AG08396 (cell line): ENCODE measurements around the gene UNC5B.
"Not testable (repeated sequence)": the region's sequence is repeated elsewhere in the genome, so short reads cannot be mapped to it uniquely, and the experiment has no call there.

ENCODE experiments used
- DNase-seq: peaks from one replicate; pipeline ENCODE4 v3.0.0; 2012; ENCODE audit warnings: low spot score, mixed read lengths

The UNC5B gene

GRCh38 chr10:71268247-71268691, 55.9 kb downstream of the UNC5B start:
- peak; percentile 71 for DNase-seq

DNA sequence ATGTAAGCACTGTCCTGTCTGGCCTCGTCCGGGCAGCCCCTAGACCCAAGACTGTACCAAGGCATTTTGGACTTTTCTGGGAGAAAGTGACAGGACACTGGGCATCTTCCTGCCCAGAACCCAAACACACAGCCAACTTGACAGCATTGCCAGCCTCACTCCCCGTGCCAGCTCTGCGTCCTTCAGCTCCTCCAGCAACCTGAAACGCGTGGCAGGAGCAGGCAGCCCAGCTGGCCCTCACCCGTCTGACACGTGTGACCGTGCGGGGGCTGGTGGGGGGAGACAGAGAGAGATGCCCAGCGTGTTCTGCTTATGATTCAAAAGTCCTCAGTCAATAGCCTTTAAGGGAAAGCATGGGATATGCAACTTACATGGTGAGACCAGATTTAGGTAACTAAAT, 56.4 kb downstream of the UNC5B start:
- peak; percentile 44 for DNase-seq

GRCh38 chr10:71269301-71270288, 57.2 kb downstream of the UNC5B start:
- no peak for DNase-seq

DNA sequence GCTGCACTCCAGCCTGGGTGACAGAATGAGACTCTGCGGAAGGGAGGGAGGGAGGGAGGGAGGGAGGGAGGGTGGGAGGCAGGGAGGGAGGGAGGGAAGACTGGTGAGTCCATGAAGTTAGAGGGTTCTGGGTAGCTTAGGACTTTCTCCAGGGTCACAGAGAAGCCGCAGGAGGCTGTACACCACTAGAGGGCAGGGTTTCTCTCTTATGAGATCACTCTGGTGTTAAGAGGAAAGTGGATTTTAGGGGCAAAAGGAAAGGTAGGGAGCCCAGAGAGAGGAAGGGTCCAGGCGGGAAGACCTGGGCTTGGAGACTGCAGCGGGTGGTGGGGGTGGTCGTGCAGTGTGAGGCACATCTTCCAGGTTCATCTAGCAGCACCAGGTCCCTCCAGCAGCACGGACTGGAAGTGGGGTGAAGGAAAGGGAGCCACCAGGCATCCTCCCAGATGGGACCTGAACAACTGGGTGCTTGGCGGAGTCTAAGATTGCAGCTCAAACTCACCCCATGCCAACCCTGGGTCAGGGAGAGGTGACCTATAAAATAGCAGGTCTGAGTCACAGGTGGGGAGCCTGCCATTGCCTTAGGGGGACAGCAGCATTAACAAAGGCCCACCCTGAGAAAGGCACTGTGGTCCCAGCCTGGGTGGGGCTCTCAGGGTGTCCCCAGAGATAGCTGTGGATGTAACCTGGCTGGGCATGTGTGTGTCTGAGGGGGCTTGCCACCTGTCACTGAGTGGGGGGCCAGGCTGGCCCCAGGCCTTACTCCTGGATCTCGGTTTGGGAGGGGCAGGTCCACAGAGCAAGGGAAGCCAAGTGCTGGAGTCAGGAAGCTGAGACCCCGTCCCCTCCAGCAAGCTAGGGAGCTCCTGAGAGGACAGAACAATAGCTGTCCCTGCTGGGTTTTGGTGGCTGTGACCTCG, 58.2 kb downstream of the UNC5B start:
- peak; percentile 80 for DNase-seq

DNA sequence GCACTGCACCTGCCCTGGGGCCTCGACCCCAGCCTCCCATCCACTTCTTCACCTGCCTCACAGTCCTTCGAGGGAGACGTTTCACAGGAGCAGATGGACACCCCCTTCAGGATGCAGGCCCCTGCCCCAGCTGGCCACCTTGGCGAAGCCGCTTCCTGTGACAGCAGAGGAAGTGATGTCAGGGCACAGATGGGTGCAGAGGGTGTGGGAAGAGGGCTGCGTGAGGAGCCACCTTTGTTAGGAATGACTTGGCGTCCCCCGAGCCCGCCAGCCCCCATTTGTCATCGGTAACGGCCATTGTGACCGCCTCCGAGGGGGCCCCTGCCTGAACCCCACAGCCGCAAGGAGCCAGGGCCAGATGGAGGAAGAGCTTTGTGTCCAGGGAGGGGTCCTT, 59.3 kb downstream of the UNC5B start:
- DNase-seq = no peak

GRCh38 chr10:71272056-71272771, 59.8 kb downstream of the UNC5B start:
- DNase-seq = peak; percentile 66

- not testable (repeated sequence) for DNase-seq
These were observed 60.6 kb downstream of the UNC5B start for GRCh38 chr10:71272974-71273373.

- no peak for DNase-seq
These were observed 61.1 kb downstream of the UNC5B start for GRCh38 chr10:71273506-71273905.

DNA sequence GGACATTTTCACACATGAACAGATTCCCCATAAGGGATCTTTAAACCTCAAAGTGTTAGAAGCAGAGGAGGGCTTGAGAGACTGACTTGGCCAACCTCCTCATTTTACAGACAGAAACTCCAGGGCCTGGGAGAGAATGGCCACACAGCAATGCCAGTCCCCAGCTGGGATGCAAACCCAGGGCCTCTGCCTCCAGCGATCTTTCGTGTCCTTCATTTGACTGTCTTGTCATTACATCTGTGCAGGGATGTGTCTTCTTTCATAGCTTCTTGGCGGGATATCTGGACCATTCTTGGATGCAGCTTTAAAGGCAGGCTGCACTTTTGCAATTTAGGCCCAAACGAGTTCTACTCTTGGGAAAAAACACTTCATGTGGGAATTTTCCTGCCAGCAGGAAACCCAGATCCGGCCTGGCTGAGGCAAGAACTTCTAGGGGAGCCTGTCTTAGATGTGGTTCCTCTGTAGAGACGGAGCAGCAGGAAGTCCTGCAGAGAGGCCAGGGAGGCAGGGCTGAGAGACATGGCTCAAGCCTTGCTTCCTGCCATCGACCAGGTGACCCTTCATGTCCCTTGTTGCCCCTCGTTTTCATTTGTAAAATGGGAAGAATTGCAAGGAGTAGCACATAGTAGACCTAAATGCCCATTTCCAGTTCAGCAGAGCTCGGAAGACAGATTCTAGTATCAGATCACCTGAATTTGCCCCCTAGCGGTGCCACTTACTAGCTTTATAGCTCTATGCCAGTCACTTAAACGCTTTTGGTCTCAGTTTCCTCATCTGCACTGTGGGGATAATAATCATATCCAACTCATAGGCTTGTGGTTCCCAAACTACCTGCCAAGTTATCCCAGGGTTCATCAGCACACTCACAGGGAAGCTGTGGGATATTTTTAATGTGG, 62.8 kb downstream of the UNC5B start:
- no peak for DNase-seq

GRCh38 chr10:71276873-71277272, 64.5 kb downstream of the UNC5B start:
- DNase-seq = no peak

DNA sequence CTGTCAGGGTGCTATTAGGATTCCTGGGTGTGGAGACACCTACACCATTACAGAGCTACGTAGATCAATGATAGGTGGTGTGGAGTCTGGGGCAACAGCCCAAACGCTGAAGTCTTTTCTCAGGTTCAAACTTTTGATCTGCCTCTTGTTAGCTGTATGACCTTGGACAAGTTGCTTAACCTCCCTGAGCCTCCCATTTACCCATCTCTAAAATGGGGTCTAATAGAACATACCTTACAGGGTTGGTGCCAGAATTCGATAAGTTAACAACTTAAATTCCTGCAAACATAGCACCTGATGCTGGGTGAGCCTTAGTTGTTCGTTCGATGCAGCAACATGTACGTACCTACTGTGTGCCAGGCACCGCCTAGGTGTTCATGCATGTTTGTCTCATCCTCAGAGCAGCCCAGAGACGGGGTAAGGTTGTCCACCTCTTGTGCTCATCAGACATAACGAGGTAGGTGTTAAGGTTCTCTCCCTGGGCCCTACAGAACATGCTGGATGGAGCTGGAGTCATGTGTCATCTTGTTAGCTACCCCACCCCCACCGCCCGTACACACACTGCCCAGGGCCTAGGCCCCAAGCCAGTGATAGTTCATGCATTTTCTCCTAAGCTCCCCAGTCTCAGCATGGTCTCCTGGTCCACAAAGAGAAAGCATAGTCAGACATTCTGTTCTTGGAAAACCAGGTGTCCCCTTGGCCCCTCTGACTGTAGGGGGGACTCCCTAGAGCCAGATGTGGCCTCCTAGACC, 65.7 kb downstream of the UNC5B start:
- no peak for DNase-seq

DNA sequence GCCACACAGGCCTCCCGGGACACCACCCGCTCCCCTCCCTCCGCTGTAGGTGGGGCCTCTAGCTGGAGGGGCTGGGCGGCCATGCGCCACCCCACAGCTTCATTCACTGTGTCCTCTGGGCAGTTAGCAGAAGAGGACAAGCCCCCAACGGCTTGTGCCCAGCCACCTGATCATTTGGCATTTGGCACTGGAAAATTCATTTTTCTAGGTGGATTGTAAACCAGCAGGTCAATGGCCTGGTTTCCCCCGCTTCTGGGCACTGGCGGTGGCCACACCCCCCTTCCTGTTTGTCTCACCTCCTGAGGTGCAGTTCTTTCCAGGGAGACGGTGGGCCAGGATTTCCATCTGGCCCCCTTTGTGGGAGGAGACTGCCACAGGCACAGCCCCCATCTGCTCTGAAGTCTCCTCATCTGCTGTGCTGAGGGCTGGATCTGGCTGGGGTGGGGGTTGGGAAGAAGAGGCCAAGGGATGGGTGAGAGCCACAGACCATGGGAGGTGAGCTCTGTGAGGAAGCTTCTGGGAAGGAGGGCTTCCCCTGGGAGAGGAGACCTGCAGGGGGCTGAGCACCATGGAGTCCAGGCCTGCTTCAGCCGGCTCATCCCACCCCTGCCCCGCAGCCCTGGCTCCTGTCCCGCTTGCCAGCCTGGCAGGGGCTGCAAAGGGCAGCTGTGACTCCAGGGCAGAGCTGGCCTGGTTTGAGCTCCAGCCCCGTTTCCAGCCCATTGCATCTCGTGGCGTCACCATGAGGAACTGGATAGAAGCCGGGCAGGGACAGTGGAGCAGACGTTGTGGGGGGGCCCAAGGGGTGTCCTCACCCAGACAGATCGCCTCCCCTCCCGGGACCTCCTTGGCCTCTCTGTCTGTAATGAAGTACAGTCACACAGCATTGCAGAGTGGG, 66.6 kb downstream of the UNC5B start:
- DNase-seq = no peak

GRCh38 chr10:71279590-71280170, 67.3 kb downstream of the UNC5B start:
- no peak for DNase-seq

GRCh38 chr10:71280216-71280615, 67.8 kb downstream of the UNC5B start:
- no peak for DNase-seq

- DNase-seq = no peak
These were observed 68.5 kb downstream of the UNC5B start for GRCh38 chr10:71280825-71281224.

DNA sequence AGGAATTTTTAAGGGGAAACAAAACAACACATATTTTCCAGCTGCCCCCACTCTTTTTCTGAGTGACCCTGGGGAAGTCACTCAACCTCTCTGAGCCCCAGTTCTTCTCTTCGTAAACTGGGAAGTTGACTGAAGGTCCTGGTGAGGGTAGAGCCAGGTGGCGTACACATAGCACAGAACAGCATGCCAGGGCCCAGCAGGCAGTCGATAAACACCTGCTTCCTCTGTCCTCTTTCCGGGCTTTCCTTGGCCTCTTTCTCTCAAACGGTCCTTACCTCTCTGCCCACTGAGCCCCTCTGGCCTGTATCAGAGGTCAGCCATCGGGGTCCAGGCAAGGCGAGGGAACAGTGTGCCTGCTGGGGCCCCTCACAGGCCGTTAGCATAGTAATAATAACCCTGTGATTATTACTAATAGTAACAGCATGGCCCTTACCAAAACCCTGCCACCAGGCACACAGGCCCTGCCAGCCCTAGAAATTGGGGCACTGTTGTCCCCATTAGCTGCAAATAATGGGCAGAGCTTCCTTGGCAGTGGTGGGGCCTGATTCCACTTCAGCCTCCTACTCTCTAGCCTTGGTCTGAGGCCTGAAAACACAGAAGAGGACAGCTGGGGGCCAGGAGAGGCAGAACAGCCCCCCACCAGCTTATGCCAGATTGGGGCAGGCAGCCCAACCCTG, 69.4 kb downstream of the UNC5B start:
- DNase-seq = no peak

GRCh38 chr10:71282323-71282680, 69.9 kb downstream of the UNC5B start:
- DNase-seq = no peak

DNA sequence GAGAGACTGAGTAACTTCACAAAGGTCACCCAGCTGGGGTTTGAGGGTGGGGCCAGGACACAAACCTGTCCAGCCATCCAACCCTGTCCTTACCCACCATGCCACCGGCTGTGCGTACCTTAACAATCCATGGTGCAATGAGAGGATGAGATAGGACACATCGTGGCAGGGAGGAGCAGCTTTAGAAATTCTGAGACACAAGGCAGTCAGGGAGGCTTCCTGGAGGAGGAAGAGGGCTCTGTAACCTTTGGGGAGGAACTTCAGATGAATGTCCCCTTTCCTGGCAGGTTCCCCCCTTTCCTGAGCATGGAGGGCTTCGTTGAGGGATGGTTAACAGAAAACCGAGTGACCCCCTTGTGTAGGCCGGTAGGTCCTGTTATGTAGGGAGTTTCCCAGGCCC, 71.0 kb downstream of the UNC5B start:
- DNase-seq = no peak
